ENCODE measurements around the gene ALG14. TPM values are rescaled to one million over a fixed set of nuclear protein-coding genes. Genes with fewer than 3 reads are reported as not detected.
"Not testable (repeated sequence)": the region's sequence is repeated elsewhere in the genome, so short reads cannot be mapped to it uniquely, and the experiment has no call there.

The ALG14 gene
- total RNA-seq, 1 donor from 2014 or later, result 0.47 TPM

DNA sequence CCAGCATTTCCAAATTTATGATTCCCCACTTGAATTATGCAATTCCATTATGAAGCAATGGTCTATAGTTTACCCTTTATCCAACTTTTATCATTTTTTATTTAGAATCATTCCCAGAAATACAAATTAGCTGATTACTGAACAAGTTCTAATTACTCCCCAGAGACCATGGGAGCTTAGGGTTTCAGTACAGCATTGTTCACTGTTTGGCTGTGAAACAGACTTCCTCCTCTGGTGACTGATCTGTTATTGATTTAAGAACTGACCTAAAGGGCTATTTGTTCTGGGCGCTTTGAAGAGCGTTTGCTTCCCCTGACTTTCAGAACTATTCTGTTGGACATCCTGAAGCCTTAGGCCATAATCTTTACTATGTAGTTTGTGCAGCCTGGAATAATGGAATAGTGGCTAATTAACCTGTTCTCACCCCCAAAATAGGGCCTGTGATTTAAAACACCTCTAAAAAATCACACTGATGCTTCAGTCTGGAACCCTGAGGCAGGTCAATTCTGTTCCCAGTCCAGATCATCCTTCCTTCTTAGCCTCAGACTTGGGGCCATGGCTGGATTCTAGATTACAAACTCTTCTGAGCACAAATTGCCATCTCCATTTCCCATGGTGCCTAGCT lies 58.7 kb downstream of the ALG14 start:
- DNase-seq (ENCODE audit: extremely low read depth, low read depth, low spot score), result no peak

- no peak for DNase-seq (ENCODE audit: extremely low read depth, low read depth, low spot score)
These were observed 60.4 kb downstream of the ALG14 start for GRCh38 chr1:95012389-95012788.

- DNase-seq (ENCODE audit: extremely low read depth, low read depth, low spot score), result no peak
These were observed 62.6 kb downstream of the ALG14 start for GRCh38 chr1:95010158-95010557.

DNA sequence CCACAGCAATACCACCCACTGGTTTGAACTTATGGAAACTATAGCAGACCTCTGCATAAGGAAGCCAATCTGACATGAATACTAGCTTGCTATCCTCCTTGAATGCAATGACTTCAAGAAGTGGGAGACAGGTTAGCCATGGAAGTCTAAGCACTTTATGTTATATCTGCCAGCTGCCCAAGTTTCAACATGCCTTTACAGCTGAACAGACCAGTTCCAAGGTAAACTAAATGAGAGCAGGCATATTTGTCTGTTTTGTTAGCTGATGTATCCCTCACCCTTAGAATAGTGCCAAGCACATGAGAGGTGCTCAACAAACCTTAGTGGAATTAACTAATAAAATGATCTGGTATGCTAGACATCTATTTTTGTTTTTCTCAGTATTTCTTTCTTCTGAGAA lies 65.1 kb downstream of the ALG14 start:
- DNase-seq (ENCODE audit: extremely low read depth, low read depth, low spot score), result no peak

DNA sequence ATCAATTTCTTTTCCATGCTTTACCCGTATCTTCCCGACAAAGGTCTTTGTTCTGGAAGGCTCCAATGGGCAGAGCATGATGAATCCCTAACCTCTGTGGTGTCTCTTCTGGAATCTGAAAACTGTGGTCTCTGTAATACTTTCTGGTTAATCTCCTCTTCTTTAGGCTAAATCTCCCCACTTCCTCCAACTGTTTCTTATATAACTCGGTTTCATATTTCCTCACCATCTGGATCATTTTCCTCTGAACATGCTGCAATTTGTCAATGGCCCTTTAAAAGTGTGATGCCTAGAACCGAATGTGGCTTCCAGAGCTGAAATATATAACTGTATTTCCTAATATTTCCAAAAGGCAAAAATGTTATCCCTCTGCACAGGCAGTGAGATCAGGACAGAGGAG lies 66.1 kb downstream of the ALG14 start:
- DNase-seq (ENCODE audit: extremely low read depth, low read depth, low spot score), result no peak

GRCh38 chr1:95005584-95005983 lies 67.2 kb downstream of the ALG14 start:
- no peak for DNase-seq (ENCODE audit: extremely low read depth, low read depth, low spot score)

- DNase-seq (ENCODE audit: extremely low read depth, low read depth, low spot score), result no peak
These were observed 68.7 kb downstream of the ALG14 start for GRCh38 chr1:95004013-95004412.

DNA sequence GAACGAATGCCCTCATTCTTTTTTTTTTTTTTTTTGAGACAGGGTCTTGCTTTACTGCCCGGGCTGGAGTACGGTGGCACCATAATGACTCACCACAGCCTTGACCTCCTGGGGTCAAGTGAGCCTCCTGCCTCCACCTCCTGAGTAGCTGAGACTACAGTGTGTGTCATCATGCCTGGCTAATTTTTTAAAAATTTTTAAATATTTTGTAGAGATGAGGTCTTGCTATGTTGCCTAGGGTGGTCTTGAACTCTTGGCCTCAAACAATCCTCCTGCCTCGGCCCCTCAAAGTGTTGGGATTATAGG lies 69.4 kb downstream of the ALG14 start:
- no peak for DNase-seq (ENCODE audit: extremely low read depth, low read depth, low spot score)

DNA sequence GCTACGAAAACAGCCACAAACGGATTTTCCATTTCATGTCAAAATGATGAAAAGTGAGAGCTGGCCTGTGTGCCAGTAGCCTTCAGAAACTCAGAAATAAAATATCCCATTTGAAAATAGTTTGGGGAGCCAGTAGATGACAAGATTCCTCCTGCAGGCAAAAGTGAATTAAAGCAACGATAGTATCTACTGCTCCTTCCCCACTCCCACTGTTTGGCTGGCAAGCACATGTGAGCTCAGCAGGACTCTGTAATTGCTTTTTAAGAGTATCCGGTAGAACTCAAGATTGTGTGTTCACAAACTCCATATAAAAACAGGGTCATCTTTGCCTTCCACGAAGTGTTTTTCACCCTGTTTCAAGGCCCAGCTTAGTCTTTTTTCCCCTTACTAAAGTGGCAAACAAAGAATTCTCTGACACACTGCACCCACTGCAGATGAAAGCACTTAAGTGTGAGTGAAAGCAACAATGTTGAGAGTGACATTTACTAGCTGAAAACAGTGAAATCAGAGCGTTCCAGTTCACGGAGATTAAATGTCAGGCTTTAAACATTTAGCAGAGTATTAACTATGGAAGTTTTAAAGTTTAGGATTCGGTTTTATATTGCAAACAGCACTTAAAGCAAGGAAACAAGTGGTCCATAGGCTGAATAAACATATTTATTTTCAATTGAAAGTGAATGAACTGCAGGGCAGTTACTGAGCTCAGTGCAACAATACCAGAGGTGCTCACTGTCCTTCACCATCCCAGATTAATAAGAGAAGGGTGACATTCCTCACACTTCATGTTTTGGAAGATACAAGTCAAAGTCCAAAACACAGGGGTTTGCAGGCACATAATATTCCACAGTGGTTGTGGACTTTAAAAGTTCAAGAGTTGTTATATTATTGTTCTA lies 70.0 kb downstream of the ALG14 start:
- no peak for DNase-seq (ENCODE audit: extremely low read depth, low read depth, low spot score)

GRCh38 chr1:95002164-95002539 lies 70.6 kb downstream of the ALG14 start:
- no peak for DNase-seq (ENCODE audit: extremely low read depth, low read depth, low spot score)

DNA sequence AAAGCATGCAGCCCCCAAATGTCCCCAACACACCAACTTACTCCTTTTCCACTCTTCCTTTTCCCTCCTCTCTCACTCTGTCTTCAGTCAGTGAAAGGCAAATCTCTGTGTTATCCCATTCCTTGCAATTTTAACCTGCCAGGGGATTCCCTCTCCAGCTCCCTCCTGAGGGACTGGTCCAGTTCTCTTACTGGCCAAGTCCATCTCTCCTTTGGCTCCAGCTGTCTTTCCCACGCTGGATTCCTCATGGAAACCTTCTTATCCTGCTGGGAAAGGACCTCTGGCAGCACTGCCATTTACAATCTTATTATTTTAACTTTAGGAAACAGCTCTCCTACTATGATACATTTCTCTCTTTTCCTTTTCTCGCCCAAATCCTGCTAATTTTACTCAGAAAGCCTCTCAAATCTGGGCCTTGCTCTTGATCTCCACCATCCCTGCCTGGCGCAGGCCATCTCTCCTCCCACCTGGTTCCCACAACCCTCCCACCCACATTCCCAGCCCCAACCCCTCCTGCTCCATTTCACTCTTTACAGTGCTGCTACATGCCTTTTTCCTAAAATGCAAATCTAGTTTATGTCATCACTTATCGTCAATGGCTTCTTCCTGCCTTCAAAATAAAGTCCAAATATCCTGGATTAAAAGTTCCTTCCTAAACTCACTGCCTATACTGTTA lies 73.2 kb downstream of the ALG14 start:
- no peak for DNase-seq (ENCODE audit: extremely low read depth, low read depth, low spot score)

DNA sequence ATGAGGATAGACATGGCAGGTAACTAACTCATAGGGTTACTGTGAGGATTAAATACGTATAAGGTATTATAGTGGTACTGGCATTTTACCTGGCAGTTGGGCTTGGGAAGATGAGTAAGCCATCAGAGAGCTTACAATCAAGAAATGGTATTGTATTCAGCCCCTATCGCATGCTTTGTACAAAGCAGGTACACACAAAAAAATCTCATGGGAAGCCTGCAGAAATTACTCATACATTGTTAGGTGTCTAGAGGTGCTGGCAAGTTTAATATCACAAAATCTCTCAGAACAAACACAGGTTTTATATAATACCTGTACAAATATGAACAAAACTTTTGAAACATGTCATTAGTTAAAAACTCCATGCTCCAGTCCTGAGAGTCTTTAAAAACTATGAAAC lies 74.0 kb downstream of the ALG14 start:
- no peak for DNase-seq (ENCODE audit: extremely low read depth, low read depth, low spot score)

DNA sequence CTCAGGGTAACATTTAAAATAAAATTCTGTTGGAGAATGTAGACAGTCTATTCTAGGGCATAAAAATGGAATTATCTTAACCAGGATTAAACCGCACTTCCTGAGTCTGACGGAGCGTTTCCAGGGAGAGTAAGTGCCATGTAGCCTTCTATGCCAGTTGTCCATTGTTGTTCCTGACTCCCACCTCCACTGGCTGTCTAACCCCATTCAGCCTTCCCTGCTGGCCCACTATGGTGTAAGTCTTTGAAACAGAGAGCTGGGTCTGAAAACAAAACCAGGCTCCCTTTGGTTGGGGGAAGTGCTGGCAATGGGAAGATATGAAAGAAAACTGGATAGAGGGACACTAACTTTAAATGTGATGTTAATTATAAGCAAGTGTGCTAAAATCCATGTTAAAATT lies 74.6 kb downstream of the ALG14 start:
- no peak for DNase-seq (ENCODE audit: extremely low read depth, low read depth, low spot score)

DNA sequence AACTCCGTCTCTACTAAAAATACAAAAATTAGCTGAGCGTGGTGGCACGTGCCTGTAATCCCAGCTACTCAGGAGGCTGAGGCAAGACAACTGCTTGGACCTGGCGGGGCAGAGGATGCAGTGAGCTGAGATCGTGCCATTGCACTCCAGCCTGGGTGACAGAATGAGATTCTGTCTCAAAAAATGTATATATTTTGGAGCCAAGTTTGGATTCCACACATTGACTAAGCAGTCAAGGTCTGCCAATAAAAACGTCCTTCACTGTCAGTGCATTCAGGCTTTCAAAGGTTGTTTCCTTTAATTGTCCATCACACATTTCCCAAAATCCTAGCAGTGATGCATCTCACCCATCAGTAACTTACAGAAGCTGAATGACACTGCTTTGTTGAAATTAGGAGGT lies 77.2 kb downstream of the ALG14 start:
- DNase-seq (ENCODE audit: extremely low read depth, low read depth, low spot score), result not testable (repeated sequence)

DNA sequence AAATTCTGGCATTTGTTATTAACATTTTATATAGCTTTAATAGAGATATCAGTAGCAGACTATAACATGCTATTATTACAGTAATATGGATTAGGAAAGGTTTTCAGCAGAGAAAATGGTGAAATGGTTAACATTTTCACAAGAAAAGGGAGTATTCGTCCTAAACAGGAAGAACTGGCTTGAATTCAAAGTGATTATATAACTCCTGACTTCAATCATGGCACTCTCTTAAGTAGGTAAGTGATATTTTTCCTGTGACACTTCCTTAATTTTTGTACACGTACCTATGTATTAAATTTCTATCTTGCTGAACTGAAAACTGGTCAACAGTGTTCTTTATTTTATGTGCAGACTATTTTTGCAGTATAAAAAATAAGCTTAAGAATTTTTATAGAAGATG lies 77.9 kb downstream of the ALG14 start:
- no peak for DNase-seq (ENCODE audit: extremely low read depth, low read depth, low spot score)

GRCh38 chr1:94993931-94994645 lies 78.7 kb downstream of the ALG14 start:
- no peak for DNase-seq (ENCODE audit: extremely low read depth, low read depth, low spot score)

DNA sequence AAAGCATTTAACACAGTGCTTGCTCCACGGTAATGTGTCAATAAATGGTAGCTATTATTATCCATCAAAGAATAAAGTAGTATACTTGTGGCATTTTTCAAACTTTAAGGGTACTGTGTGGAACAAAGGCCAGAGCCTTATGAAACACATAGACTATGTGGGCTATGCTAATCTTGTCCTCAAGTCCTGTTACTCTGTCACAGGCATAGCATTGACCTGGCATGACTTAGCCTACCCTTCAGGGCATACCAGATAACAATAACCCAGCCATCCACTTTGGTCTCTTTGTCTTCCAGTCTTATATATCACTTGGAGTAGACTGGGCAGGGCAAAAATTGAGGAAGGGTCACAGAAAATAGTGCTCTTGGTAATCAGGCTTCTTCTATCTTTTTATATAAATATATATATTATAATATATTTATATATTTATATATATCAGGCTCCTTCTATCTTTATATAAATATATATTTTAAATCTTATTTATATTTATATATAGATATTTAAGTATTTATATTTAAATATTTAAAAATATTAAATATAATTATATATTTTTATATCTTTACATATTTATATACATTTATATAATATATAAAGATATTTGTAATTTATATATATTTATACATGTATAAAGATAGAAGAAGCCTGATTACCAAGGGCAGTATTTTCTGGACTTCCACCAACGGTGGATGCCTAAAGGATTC lies 79.7 kb downstream of the ALG14 start:
- DNase-seq (ENCODE audit: extremely low read depth, low read depth, low spot score), result no peak

DNA sequence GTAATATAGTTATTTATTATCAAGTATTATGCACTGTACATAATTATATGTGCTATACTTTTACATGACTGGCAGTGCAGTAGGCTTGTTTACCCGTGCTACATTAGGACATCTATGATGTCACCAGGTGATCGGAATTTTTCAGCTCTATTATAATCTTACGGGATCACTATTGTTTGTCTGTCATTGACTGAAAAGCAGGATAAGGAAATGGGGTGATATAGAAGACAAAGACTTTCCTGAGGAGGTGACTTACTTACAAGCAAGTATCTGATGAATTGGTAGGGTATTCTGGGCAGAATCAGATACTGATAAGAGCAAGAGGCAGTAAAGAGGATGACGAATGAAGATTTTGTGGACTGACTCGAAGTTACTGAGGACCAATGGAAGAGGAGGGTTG lies 80.6 kb downstream of the ALG14 start:
- no peak for DNase-seq (ENCODE audit: extremely low read depth, low read depth, low spot score)

DNA sequence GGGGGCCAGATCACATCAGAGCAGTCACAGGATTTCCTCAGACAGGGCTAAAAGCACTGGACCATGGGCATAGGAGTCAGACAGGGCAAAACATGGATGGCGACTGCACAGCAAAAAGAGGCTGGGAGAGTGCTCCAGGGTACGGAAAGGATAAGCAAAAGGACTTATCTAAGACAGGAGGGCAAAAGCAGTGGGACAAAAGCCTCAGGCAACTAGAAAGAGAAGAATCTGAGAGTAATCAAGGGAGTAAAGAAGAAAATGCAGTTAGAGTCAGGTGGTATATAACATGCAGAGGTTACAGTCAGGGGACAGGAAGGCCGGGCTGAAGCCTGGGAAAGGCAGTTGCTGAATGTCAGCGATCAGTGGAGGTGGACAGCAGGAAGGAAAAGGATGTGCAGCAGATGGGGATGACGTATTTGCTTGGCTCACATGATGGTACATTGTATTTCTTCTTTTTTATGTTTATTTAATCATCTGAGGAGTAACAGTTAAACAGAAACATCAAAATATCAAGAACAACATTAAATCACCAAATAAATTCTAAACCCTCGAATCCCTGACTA lies 82.8 kb downstream of the ALG14 start:
- no peak for DNase-seq (ENCODE audit: extremely low read depth, low read depth, low spot score)

DNA sequence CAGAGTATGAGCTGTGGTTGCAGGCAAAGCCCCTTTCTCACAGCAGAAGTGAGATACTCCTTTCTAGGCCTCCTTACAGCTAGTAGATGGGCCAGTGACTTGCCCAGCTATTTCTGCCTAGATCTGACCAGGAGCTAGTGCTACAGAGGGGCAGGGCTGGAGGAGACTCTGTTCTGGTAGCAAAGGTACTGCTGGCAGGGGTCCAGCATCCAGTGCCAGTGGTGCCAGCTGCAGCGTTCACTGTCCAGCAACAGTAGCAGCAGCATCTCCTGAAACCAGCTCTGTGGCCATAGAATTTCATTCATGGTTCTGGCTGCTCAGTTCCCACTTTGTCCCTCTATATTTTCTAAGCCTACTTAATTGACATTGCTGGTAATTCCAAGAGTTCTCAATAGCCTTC lies 83.4 kb downstream of the ALG14 start:
- DNase-seq (ENCODE audit: extremely low read depth, low read depth, low spot score), result no peak
